K562 (cell line): ENCODE measurements around the gene ARL2. TPM values are rescaled to one million over a fixed set of nuclear protein-coding genes. Genes with fewer than 3 reads are reported as not detected.
A peak's percentile ranks its signal among the peaks of the same experiment; 100 is the strongest.

Experiments used
- ASH1L ChIP-seq: fragments of 450-650 bp; IDR thresholded peaks from 2 replicates; pipeline ENCODE4 v1.6.1; 2018; ENCODE audit warnings: borderline replicate concordance, mild to moderate bottlenecking, low read depth; ENCODE audit not compliant: partially characterized antibody
- CBFB ChIP-seq: sonication (generic); formaldehyde crosslinking; IDR thresholded peaks from 2 replicates; pipeline ENCODE4 v1.4.0; 2020; ENCODE audit warnings: mild to moderate bottlenecking, missing genetic modification reagents
- CBX2 ChIP-seq: fragments of 200-600 bp; sonication (generic); IDR thresholded peaks from one replicate; pipeline ENCODE4 v1.6.1; 2012; ENCODE audit warnings: mild to moderate bottlenecking, low read length, inconsistent platforms; ENCODE audit not compliant: insufficient read depth, poor library complexity, severe bottlenecking
- CBX5 ChIP-seq: IDR thresholded peaks from 2 replicates; pipeline ENCODE4 v1.6.1; 2014; ENCODE audit warnings: low read depth, borderline replicate concordance
- DDX20 ChIP-seq: fragments of 450-650 bp; IDR thresholded peaks from 2 replicates; pipeline ENCODE4 v1.6.1; 2016; ENCODE audit warnings: missing genetic modification characterization, low read depth, mild to moderate bottlenecking, missing compliant biosample characterization, moderate library complexity
- ESRRA ChIP-seq: fragments of 450-650 bp; IDR thresholded peaks from 2 replicates; pipeline ENCODE4 v1.6.1; 2014; ENCODE audit warnings: low read depth, mild to moderate bottlenecking, moderate library complexity, borderline replicate concordance
- ETV5 ChIP-seq: sonication (generic); formaldehyde crosslinking; IDR thresholded peaks from 2 replicates; pipeline ENCODE4 v1.4.0; 2020; ENCODE audit warnings: low read depth, mild to moderate bottlenecking, missing genetic modification reagents
- HIVEP1 ChIP-seq: fragments of 250-450 bp; sonication (Bioruptor Pico); IDR thresholded peaks from 2 replicates; pipeline ENCODE4 v1.4.0; 2020; ENCODE audit warnings: mild to moderate bottlenecking
- KDM2B ChIP-seq: fragments of 250-450 bp; sonication (Bioruptor Pico); IDR thresholded peaks from 2 replicates; pipeline ENCODE4 v1.8.0; 2021; ENCODE audit warnings: mild to moderate bottlenecking, moderate library complexity
- KLF1 ChIP-seq: fragments of 450-650 bp; IDR thresholded peaks from 2 replicates; pipeline ENCODE4 v1.6.1; 2016; ENCODE audit warnings: missing genetic modification characterization, missing compliant biosample characterization
- L3MBTL2 ChIP-seq: fragments of 450-650 bp; IDR thresholded peaks from 2 replicates; pipeline ENCODE4 v1.6.1; 2016; ENCODE audit warnings: mild to moderate bottlenecking, moderate library complexity
- MAFG ChIP-seq: fragments of 450-650 bp; conservative IDR thresholded peaks from 2 replicates; pipeline ENCODE4 v1.6.1; 2016; ENCODE audit warnings: missing genetic modification characterization, missing compliant biosample characterization
- MYBL2 ChIP-seq, 2 experiments: fragments of 450-650 bp in 1 of 2; sonication (generic) in 1 of 2; formaldehyde crosslinking in 1 of 2; IDR thresholded peaks; 2 replicates each; pipeline versions ENCODE4 v1.6.1 to v1.8.1; 2017 to 2022; ENCODE audit warnings: borderline replicate concordance in 1 of 2, inconsistent platforms in 1 of 2, low read depth in 1 of 2, mild to moderate bottlenecking in 1 of 2, missing genetic modification reagents in 1 of 2, moderate library complexity in 1 of 2
- NELFE ChIP-seq: IDR thresholded peaks from 2 replicates; pipeline ENCODE4 v1.6.1; 2011; ENCODE audit warnings: mild to moderate bottlenecking; ENCODE audit not compliant: insufficient read depth, insufficient read length
- NR0B1 ChIP-seq: fragments of 450-650 bp; IDR thresholded peaks from one replicate; pipeline ENCODE4 v1.6.1; 2018; ENCODE audit warnings: mild to moderate bottlenecking, moderate library complexity; ENCODE audit not compliant: partially characterized antibody
- PCBP1 ChIP-seq: fragments of 200-400 bp; formaldehyde crosslinking; IDR thresholded peaks from 2 replicates; pipeline ENCODE4 v1.6.1; 2018; ENCODE audit warnings: mild to moderate bottlenecking, low read depth, low read length; ENCODE audit not compliant: poor library complexity, severe bottlenecking
- PHF21A ChIP-seq: fragments of 450-650 bp; IDR thresholded peaks from 2 replicates; pipeline ENCODE4 v1.6.1; 2017; ENCODE audit warnings: low read depth, borderline replicate concordance
- SMAD4 ChIP-seq: fragments of 250-450 bp; sonication (Bioruptor Pico); conservative IDR thresholded peaks from 2 replicates; pipeline ENCODE4 v1.8.0; 2021; ENCODE audit warnings: inconsistent platforms, mild to moderate bottlenecking, moderate library complexity
- SNAPC5 ChIP-seq: fragments of 250-450 bp; sonication (Bioruptor Pico); IDR thresholded peaks from 2 replicates; pipeline ENCODE4 v1.8.0; 2021; ENCODE audit warnings: moderate library complexity, mild to moderate bottlenecking, inconsistent platforms
- SP1 ChIP-seq: sonication (generic); formaldehyde crosslinking; IDR thresholded peaks from 2 replicates; pipeline ENCODE4 v1.8.1; 2022; ENCODE audit warnings: mild to moderate bottlenecking, missing genetic modification reagents
- TCF7L2 ChIP-seq: fragments of 150-350 bp; IDR thresholded peaks from 2 replicates; pipeline ENCODE4 v1.6.1; 2016; ENCODE audit warnings: low read depth, mild to moderate bottlenecking, low read length, moderate library complexity
- THRB ChIP-seq: fragments of 450-650 bp; formaldehyde crosslinking; conservative IDR thresholded peaks from 2 replicates; pipeline ENCODE4 v1.4.0; 2022; ENCODE audit warnings: mild to moderate bottlenecking, missing genetic modification characterization
- TRIM24 ChIP-seq, 2 experiments: fragments of 450-650 bp; IDR thresholded peaks; 2 replicates each; pipeline ENCODE4 v1.6.1; 2016
- U2AF1 ChIP-seq: fragments of 200-400 bp; formaldehyde crosslinking; optimal IDR thresholded peaks from 2 replicates; pipeline ENCODE3; 2017; ENCODE audit warnings: mild to moderate bottlenecking, low read depth, low read length, moderate library complexity
- ZNF140 ChIP-seq: fragments of 250-450 bp; sonication (Bioruptor Pico); IDR thresholded peaks from 2 replicates; pipeline ENCODE4 v1.8.0; 2021; ENCODE audit warnings: moderate library complexity, mild to moderate bottlenecking, inconsistent platforms
- ZNF217 ChIP-seq: sonication (generic); formaldehyde crosslinking; IDR thresholded peaks from 2 replicates; pipeline ENCODE4 v1.8.0; 2022; ENCODE audit warnings: mild to moderate bottlenecking, missing genetic modification reagents
- ZNF324 ChIP-seq: fragments of 250-450 bp; sonication (Bioruptor Pico); IDR thresholded peaks from 2 replicates; pipeline ENCODE4 v1.4.0; 2020; ENCODE audit warnings: mild to moderate bottlenecking
- ZNF354B ChIP-seq: fragments of 250-450 bp; sonication (Bioruptor Pico); IDR thresholded peaks from 2 replicates; pipeline ENCODE4 v1.4.0; 2020
- ZNF668 ChIP-seq: fragments of 250-450 bp; sonication (Bioruptor Pico); IDR thresholded peaks from 2 replicates; pipeline ENCODE4 v1.8.0; 2022; ENCODE audit warnings: mild to moderate bottlenecking, inconsistent platforms
- polyA plus RNA-seq, 8 experiments: library from polyadenylated mRNA; depleted of rRNA in 4 of 8; stranded (reverse) in 5 of 8; unstranded in 3 of 8; fragments of >200 nt; fragmentation: Nextera tagmentation in 2 of 8; fragmentation: Illumina TruSeq in 1 of 8; extraction: Ambion mirVana in 2 of 8; extraction: Trizol in 1 of 8; gene quantifications; 2 replicates each; pipeline versions ENCODE4 v1.2.1 to v1.2.3, GENCODE V29; 2011 to 2014; ENCODE audit warnings: inconsistent platforms in 1 of 8, missing spikeins in 1 of 8
- total RNA-seq, 7 experiments: library from RNA; depleted of rRNA in 6 of 7; stranded (reverse); fragments of >200 nt in 6 of 7; fragmentation: Illumina TruSeq in 2 of 7; extraction: Trizol in 2 of 7; gene quantifications; 2 replicates each; pipeline versions ENCODE4 v1.2.1 to v1.2.3, GENCODE V29; 2011 to 2021; ENCODE audit warnings: low replicate concordance in 1 of 7

The ARL2 gene
- total and polyA plus RNA-seq, 9 of the 15 experiments (the other 6 are each of a cell fraction or from before 2014, with no cell fraction given) = 5.7 to 154 (median 92.2) TPM

- no peak for TF ChIP-seq ZNF217 (CRISPR knock-in tag)
- TF ChIP-seq PHF21A = peak; percentile 20; the same call in 1 of the 2 replicates
- no peak for TF ChIP-seq ZNF140 (CRISPR knock-in tag)
- peak; percentile 49; the same call in 1 of the 2 replicates for TF ChIP-seq ESRRA
- TF ChIP-seq SNAPC5 (CRISPR knock-in tag) = no peak
- no peak for TF ChIP-seq ZNF354B
- TF ChIP-seq KDM2B (CRISPR knock-in tag) = no peak
- TF ChIP-seq SMAD4 (CRISPR knock-in tag) = peak; percentile 67
- no peak for TF ChIP-seq TCF7L2
- TF ChIP-seq CBFB (CRISPR knock-in tag) = no peak
- no peak for TF ChIP-seq PCBP1
- TF ChIP-seq L3MBTL2 = peak; percentile 71
- TF ChIP-seq ETV5 = 0 out of 2 replicates have a peak, but pooled peaks have one; percentile 34
- 0 out of 2 replicates have a peak, but pooled peaks have one; percentile 72 for TF ChIP-seq THRB
- TF ChIP-seq TRIM24 (IDR thresholded peaks at IDR 0.05) = no peak
- TF ChIP-seq CBX2 = no peak
- no peak for TF ChIP-seq HIVEP1 (CRISPR knock-in tag)
- TF ChIP-seq ASH1L = no peak
- TF ChIP-seq KLF1 = no peak
- no peak for TF ChIP-seq SP1 (CRISPR knock-in tag)
- TF ChIP-seq MYBL2 (IDR thresholded peaks at IDR 0.05; ENCODE audit: low read depth) = no peak
- no peak for TF ChIP-seq MYBL2 (CRISPR knock-in tag; IDR thresholded peaks at IDR 0.05; ENCODE audit: borderline replicate concordance)
- no peak for TF ChIP-seq DDX20
- TF ChIP-seq NR0B1 = no peak
- no peak for TF ChIP-seq NELFE
- no peak for TF ChIP-seq ZNF668 (CRISPR knock-in tag)
- TF ChIP-seq CBX5 = no peak
- no peak for TF ChIP-seq MAFG
- TF ChIP-seq ZNF324 (CRISPR knock-in tag) = no peak
- TF ChIP-seq U2AF1 = no peak
These were observed 17.1 kb upstream of the ARL2 start, which contains the start of gene BATF2 (continued) for GRCh38 chr11:64996710-64997380.
